Liver (tissue), 9 donors: ENCODE measurements around the gene POLR2H. TPM values are rescaled to one million over a fixed set of nuclear protein-coding genes. Genes with fewer than 3 reads are reported as not detected.

Experiments
- DNase-seq: peaks from one replicate; pipeline ENCODE4 v3.0.0-alpha.2; 2017; ENCODE audit warnings: low spot score
- H3K27ac ChIP-seq, 2 donors: one replicate each; pipeline ENCODE4 v1.7.0; 2013; ENCODE audit warnings: inconsistent platforms in 2 of 2, low read length in 2 of 2, control low read depth in 1 of 2, low read depth in 1 of 2, mild to moderate bottlenecking in 1 of 2
- H3K27me3 ChIP-seq, 4 donors: one replicate each; pipeline versions ENCODE4 v1.6.1 to v1.7.0; 2013; ENCODE audit warnings: low read length in 3 of 4, inconsistent platforms in 1 of 4, mild to moderate bottlenecking in 1 of 4, moderate library complexity in 1 of 4; ENCODE audit not compliant: control insufficient read depth in 4 of 4, insufficient read depth in 4 of 4
- H3K36me3 ChIP-seq, 4 donors: one replicate each; pipeline versions ENCODE4 v1.6.1 to v1.7.0; 2013; ENCODE audit warnings: low read length in 3 of 4, mild to moderate bottlenecking in 3 of 4, low read depth in 1 of 4, moderate library complexity in 1 of 4; ENCODE audit not compliant: control insufficient read depth in 4 of 4, insufficient read depth in 3 of 4
- H3K4me1 ChIP-seq, 4 donors: one replicate each; pipeline versions ENCODE4 v1.6.1 to v1.7.0; 2013; ENCODE audit warnings: low read length in 3 of 4, mild to moderate bottlenecking in 3 of 4, moderate library complexity in 1 of 4; ENCODE audit not compliant: control insufficient read depth in 4 of 4, insufficient read depth in 4 of 4
- H3K4me3 ChIP-seq, 3 donors: one replicate each; pipeline versions ENCODE4 v1.6.1 to v1.7.0; 2013; ENCODE audit warnings: low read length in 3 of 3, control low read depth in 1 of 3, low read depth in 1 of 3, mild to moderate bottlenecking in 1 of 3
- H3K9ac ChIP-seq, 2 donors: one replicate each; pipeline ENCODE4 v1.7.0; 2013; ENCODE audit warnings: low read length in 2 of 2, mild to moderate bottlenecking in 2 of 2, moderate library complexity in 2 of 2, control low read depth in 1 of 2, low read depth in 1 of 2
- H3K9me3 ChIP-seq, 4 donors: one replicate each; pipeline versions ENCODE4 v1.6.1 to v1.7.0; 2013; ENCODE audit warnings: low read length in 3 of 4; ENCODE audit not compliant: control insufficient read depth in 4 of 4
- ATF3 ChIP-seq: IDR thresholded peaks from 2 replicates; pipeline ENCODE4 v1.6.1; 2016; ENCODE audit warnings: antibody characterized with exemption
- CTCF ChIP-seq: fragments of 150-350 bp; IDR thresholded peaks from 2 replicates; pipeline ENCODE4 v1.5.1; 2017; ENCODE audit warnings: improper control_type of control experiment, low read depth, low read length; ENCODE audit not compliant: missing input control
- EGR1 ChIP-seq, 2 donors: IDR thresholded peaks; 2 replicates each; pipeline ENCODE4 v1.6.1; 2016 to 2018; ENCODE audit warnings: antibody characterized with exemption in 2 of 2, low read depth in 2 of 2
- FOXA1 ChIP-seq: IDR thresholded peaks from 2 replicates; pipeline ENCODE4 v1.6.1; 2016; ENCODE audit warnings: antibody characterized with exemption
- GABPA ChIP-seq, 2 donors: IDR thresholded peaks in 1 of 2; conservative IDR thresholded peaks in 1 of 2; 2 replicates each; pipeline ENCODE4 v1.6.1; 2016; ENCODE audit warnings: antibody characterized with exemption in 2 of 2, mild to moderate bottlenecking in 1 of 2, moderate library complexity in 1 of 2
- HNF4G ChIP-seq: IDR thresholded peaks from 2 replicates; pipeline ENCODE4 v1.6.1; 2016; ENCODE audit warnings: antibody characterized with exemption
- JUND ChIP-seq, 2 donors: IDR thresholded peaks; 2 replicates each; pipeline ENCODE4 v1.6.1; 2016; ENCODE audit warnings: antibody characterized with exemption in 2 of 2
- MAX ChIP-seq: IDR thresholded peaks from 2 replicates; pipeline ENCODE4 v1.6.1; 2016; ENCODE audit warnings: antibody characterized with exemption
- NR2F2 ChIP-seq: IDR thresholded peaks from 2 replicates; pipeline ENCODE4 v1.6.1; 2016; ENCODE audit warnings: antibody characterized with exemption
- RAD21 ChIP-seq, 2 donors: IDR thresholded peaks; 2 replicates each; pipeline ENCODE4 v1.6.1; 2016; ENCODE audit warnings: antibody characterized with exemption in 2 of 2, mild to moderate bottlenecking in 2 of 2
- REST ChIP-seq: IDR thresholded peaks from 2 replicates; pipeline ENCODE4 v1.6.1; 2016; ENCODE audit warnings: antibody characterized with exemption, mild to moderate bottlenecking
- RXRA ChIP-seq, 2 donors: IDR thresholded peaks; 2 replicates each; pipeline ENCODE4 v1.6.1; 2017 to 2018; ENCODE audit warnings: antibody characterized with exemption in 2 of 2, mild to moderate bottlenecking in 1 of 2
- SP1 ChIP-seq: IDR thresholded peaks from 2 replicates; pipeline ENCODE4 v1.6.1; 2018; ENCODE audit warnings: antibody characterized with exemption, mild to moderate bottlenecking
- TAF1 ChIP-seq: conservative IDR thresholded peaks from 2 replicates; pipeline ENCODE4 v1.6.1; 2016; ENCODE audit warnings: antibody characterized with exemption, mild to moderate bottlenecking
- WGBS: extraction: QIAGEN DNeasy Blood & Tissue Kit; methylation state at CpG from one replicate; pipeline ENCODE4 v1.1.7; 2013; 5-methylcytosine and 5-hydroxymethylcytosine counted together
- polyA plus RNA-seq, 2 donors: library from polyadenylated mRNA; stranded (reverse) in 1 of 2; unstranded in 1 of 2; fragments of 200-250 nt in 1 of 2; fragments of >200 nt in 1 of 2; fragmentation: Nextera tagmentation in 1 of 2; extraction: Ambion mirVana in 1 of 2; gene quantifications; one replicate each; pipeline versions ENCODE4 v1.2.1 to v1.2.3, GENCODE V29; 2013 to 2015
- total RNA-seq, 2 donors: library from RNA; depleted of rRNA; stranded (reverse); fragments of >200 nt; gene quantifications; one replicate each; pipeline ENCODE4 v1.2.3, GENCODE V29; 2014
- donor health status: healthy.
- donor health status: healthy.
- donor health status: healthy.
- donor health status: healthy.
- donor health status: healthy.

POLR2H gene
- total and polyA plus RNA-seq, 4 donors, result 25.7 to 55.7 (median 43.5) TPM

GRCh38 chr3:184344579-184345316 is 16.8 kb upstream of the POLR2H start:
- no peaks in the 10 kb centered on the region for H3K9me3 ChIP-seq
- 94% methylated on average over 24 of the region's 24 CpGs for WGBS
- H3K27ac ChIP-seq, result no peak overlapping the region
- no peak overlapping the region for H3K4me3 ChIP-seq
- no peak for DNase-seq
- H3K9ac ChIP-seq, result no peak overlapping the region
- peaks cover 2 to 18% (median 5%) of the 10 kb centered on the region in 4 donors for H3K36me3 ChIP-seq
- H3K4me1 ChIP-seq, result no peaks in the 10 kb centered on the region
- no peaks in the 10 kb centered on the region for H3K27me3 ChIP-seq
- TF ChIP-seq CTCF (no peak), RAD21 (IDR thresholded peaks at IDR 0.05) (no peak), REST (no peak), ATF3 (no peak), NR2F2 (no peak), JUND (IDR thresholded peaks at IDR 0.05) (no peak)

GRCh38 chr3:184345317-184346144 is 16.0 kb upstream of the POLR2H start:
- TF ChIP-seq GABPA (IDR thresholded peaks at IDR 0.05 in 1 of 2, conservative IDR thresholded peaks at IDR 0.05 in 1 of 2), result no peak
- peak; percentile 52 for TF ChIP-seq CTCF
- TF ChIP-seq HNF4G, result no peak
- TF ChIP-seq EGR1 (IDR thresholded peaks at IDR 0.05; ENCODE audit: low read depth in 2 of 2), result no peak
- no peak for TF ChIP-seq ATF3
- TF ChIP-seq SP1, result peak; percentile 26
- TF ChIP-seq MAX, result no peak
- TF ChIP-seq FOXA1, result no peak
- TF ChIP-seq TAF1, result no peak
- peak; percentile 10 to 27 for TF ChIP-seq RXRA (IDR thresholded peaks at IDR 0.05)
- TF ChIP-seq NR2F2, result no peak
- peak; percentile 69 to 79 for TF ChIP-seq RAD21 (IDR thresholded peaks at IDR 0.05)
- no peak overlapping the region for H3K27ac ChIP-seq
- peaks cover 2 to 18% (median 5%) of the 10 kb centered on the region in 4 donors for H3K36me3 ChIP-seq
- H3K9me3 ChIP-seq, result no peaks in the 10 kb centered on the region
- no peaks in the 10 kb centered on the region for H3K27me3 ChIP-seq
- 52% methylated on average over 14 of the region's 14 CpGs for WGBS
- DNase-seq, result peak; percentile 68
- no peak overlapping the region for H3K4me3 ChIP-seq
- H3K9ac ChIP-seq, result no peak overlapping the region
- H3K4me1 ChIP-seq, result no peaks in the 10 kb centered on the region
